ENCODE data around the gene PODXL2.
"Not testable (repeated sequence)": the region's sequence is repeated elsewhere in the genome, so short reads cannot be mapped to it uniquely, and the experiment has no call there.

PODXL2 gene

GRCh38 chr3:127628788-127629466 is at the start of gene PODXL2:
Gene PODXL2 (plus strand): TSS chr3:127629185. CDS start chr3:127629220, 35 bp downstream.
- peak; percentile 95 for DNase-seq (ENCODE audit: low spot score)

- DNase-seq (ENCODE audit: low spot score) = no peak
Measured at GRCh38 chr3:127580327-127581060, 48.5 kb upstream of the PODXL2 start.

- DNase-seq (ENCODE audit: low spot score) = no peak
Measured at GRCh38 chr3:127584734-127585133, 44.3 kb upstream of the PODXL2 start.

GRCh38 chr3:127585163-127585812 is 43.7 kb upstream of the PODXL2 start:
- no peak for DNase-seq (ENCODE audit: low spot score)

GRCh38 chr3:127585813-127586413 is 43.1 kb upstream of the PODXL2 start:
- DNase-seq (ENCODE audit: low spot score) = no peak

GRCh38 chr3:127587876-127588275 is 41.1 kb upstream of the PODXL2 start:
- no peak for DNase-seq (ENCODE audit: low spot score)

- peak; percentile 81 for DNase-seq (ENCODE audit: low spot score)
Measured at GRCh38 chr3:127588806-127589577, 40.0 kb upstream of the PODXL2 start.

GRCh38 chr3:127589600-127590281 is 39.2 kb upstream of the PODXL2 start:
- peak; percentile 30 for DNase-seq (ENCODE audit: low spot score)

- no peak for DNase-seq (ENCODE audit: low spot score)
Measured at GRCh38 chr3:127590282-127590592, 38.7 kb upstream of the PODXL2 start.

- DNase-seq (ENCODE audit: low spot score) = peak; percentile 98
Measured at GRCh38 chr3:127590593-127591465, 38.2 kb upstream of the PODXL2 start, which contains the start of gene TPRA1. Gene TPRA1 (minus strand): TSS chr3:127590733. CDS start chr3:127580146, 10,587 bp downstream.

GRCh38 chr3:127593178-127593577 is 35.8 kb upstream of the PODXL2 start:
- DNase-seq (ENCODE audit: low spot score) = no peak

GRCh38 chr3:127595303-127595702 is 33.7 kb upstream of the PODXL2 start:
- no peak for DNase-seq (ENCODE audit: low spot score)

- no peak for DNase-seq (ENCODE audit: low spot score)
Measured at GRCh38 chr3:127597020-127597771, 31.8 kb upstream of the PODXL2 start.

GRCh38 chr3:127598841-127599570 is 30.0 kb upstream of the PODXL2 start:
- DNase-seq (ENCODE audit: low spot score) = no peak

- DNase-seq (ENCODE audit: low spot score) = no peak
Measured at GRCh38 chr3:127600749-127601456, 28.1 kb upstream of the PODXL2 start.

GRCh38 chr3:127604035-127604434 is 24.9 kb upstream of the PODXL2 start:
- no peak for DNase-seq (ENCODE audit: low spot score)

GRCh38 chr3:127604546-127605165 is 24.3 kb upstream of the PODXL2 start:
- no peak for DNase-seq (ENCODE audit: low spot score)

- DNase-seq (ENCODE audit: low spot score) = not testable (repeated sequence)
Measured at GRCh38 chr3:127605547-127605946, 23.4 kb upstream of the PODXL2 start.
